GM12891 (cell line): ENCODE data around the gene FXN.

ENCODE experiments used
- DNase-seq: peaks from one replicate; pipeline ENCODE4 v3.0.0; 2011; ENCODE audit warnings: low spot score; ENCODE audit not compliant: insufficient read length
- FAIRE-seq: peaks from 2 replicates; lab custom pipeline; 2011; peaks lifted over from hg19 to GRCh38; lab: Jason Lieb, UNC
- PAX5 ChIP-seq: IDR thresholded peaks from 2 replicates; pipeline ENCODE4 v1.6.1; 2011; ENCODE audit warnings: low read length, moderate library complexity, mild to moderate bottlenecking; ENCODE audit not compliant: insufficient read depth, severe bottlenecking
- POLR2A ChIP-seq: IDR thresholded peaks from 2 replicates; pipeline ENCODE4 v1.6.1; 2011; ENCODE audit warnings: low read depth, low read length, control low read depth
- POLR2AphosphoS5 ChIP-seq: IDR thresholded peaks from 2 replicates; pipeline ENCODE4 v1.6.1; 2011; ENCODE audit warnings: low read depth, low read length, control low read depth
- POU2F2 ChIP-seq: IDR thresholded peaks from 2 replicates; pipeline ENCODE4 v1.6.1; 2011; ENCODE audit warnings: low read depth, mild to moderate bottlenecking, control low read depth, low read length, moderate library complexity
- SPI1 ChIP-seq: IDR thresholded peaks from 2 replicates; pipeline ENCODE4 v1.6.1; 2011; ENCODE audit warnings: low read depth, low read length, control low read depth
- TAF1 ChIP-seq: IDR thresholded peaks from 2 replicates; pipeline ENCODE4 v1.6.1; 2011; ENCODE audit warnings: low read depth, low read length, control low read depth

The FXN gene

DNA sequence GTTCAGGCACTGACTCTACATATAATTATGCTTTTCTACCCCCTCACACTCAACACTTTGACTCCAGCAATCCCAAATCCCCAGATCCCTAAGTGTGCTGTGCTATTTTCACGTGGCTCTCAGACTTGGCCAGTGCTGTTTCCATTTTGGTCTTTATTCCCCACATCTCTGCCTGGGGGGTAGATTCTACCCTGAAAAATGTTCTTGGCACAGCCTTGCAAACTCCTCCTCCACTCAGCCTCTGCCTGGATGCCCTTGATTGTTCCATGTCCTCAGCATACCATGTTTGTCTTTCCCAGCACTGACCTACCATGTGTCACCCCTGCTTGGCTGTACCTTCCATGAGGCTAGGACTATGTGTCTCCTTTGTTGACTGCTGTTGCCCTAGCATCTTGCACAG, 43.0 kb downstream of the FXN start:
- FAIRE-seq (no peak), DNase-seq (no peak)
- TF ChIP-seq TAF1 (no peak), PAX5 (no peak), POLR2A (no peak)

DNA sequence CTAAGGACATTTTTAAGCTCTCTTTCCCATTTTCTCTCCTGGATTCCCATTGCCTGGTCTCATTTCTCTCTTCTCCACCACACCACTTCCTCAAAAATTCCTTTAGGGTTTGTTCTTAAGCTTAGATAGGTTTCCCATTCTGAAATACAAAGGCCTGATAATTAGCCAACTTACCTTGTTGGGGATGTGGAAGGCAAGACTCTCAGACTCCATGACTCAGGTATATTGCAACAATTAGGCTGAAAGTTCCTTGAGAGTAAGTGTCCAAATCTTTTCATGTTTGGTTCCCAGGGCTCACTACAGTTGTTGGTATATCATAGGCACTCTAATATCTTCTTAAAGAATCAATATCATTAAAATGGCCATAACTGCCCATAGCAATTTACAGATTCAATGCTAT, 43.6 kb downstream of the FXN start:
- DNase-seq (no peak), FAIRE-seq (no peak)
- TF ChIP-seq TAF1, result no peak
- TF ChIP-seq SPI1, result no peak
- no peak for TF ChIP-seq PAX5
- no peak for TF ChIP-seq POU2F2
- TF ChIP-seq POLR2A, result no peak
- no peak for TF ChIP-seq POLR2AphosphoS5

DNA sequence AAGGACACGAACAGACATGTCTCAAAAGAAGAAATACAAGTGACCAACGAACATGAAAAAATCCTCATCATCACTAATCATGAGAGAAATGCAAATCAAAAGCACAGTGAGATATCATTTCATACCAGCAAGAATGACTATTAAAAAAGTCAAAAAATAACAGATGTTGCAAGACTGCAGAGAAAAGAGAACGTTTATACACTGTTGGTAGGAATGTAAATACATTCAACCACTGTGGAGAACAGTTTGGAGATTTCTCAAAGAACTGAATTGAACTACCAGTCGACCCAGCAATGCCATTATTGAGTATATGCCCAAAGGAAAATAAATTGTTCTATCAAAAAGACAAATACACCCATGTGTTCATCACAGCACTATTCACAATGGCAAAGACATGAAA, 45.7 kb downstream of the FXN start:
- no peak for TF ChIP-seq TAF1
- TF ChIP-seq POLR2A, result no peak
- TF ChIP-seq POLR2AphosphoS5, result no peak
- no peak for TF ChIP-seq PAX5
- no peak for TF ChIP-seq SPI1
- no peak for TF ChIP-seq POU2F2
- DNase-seq (no peak), FAIRE-seq (no peak)

GRCh38 chr9:69083321-69083720, 47.8 kb downstream of the FXN start:
- no peak for TF ChIP-seq POLR2AphosphoS5
- no peak for TF ChIP-seq POLR2A
- TF ChIP-seq SPI1, result no peak
- FAIRE-seq (no peak), DNase-seq (no peak)

DNA sequence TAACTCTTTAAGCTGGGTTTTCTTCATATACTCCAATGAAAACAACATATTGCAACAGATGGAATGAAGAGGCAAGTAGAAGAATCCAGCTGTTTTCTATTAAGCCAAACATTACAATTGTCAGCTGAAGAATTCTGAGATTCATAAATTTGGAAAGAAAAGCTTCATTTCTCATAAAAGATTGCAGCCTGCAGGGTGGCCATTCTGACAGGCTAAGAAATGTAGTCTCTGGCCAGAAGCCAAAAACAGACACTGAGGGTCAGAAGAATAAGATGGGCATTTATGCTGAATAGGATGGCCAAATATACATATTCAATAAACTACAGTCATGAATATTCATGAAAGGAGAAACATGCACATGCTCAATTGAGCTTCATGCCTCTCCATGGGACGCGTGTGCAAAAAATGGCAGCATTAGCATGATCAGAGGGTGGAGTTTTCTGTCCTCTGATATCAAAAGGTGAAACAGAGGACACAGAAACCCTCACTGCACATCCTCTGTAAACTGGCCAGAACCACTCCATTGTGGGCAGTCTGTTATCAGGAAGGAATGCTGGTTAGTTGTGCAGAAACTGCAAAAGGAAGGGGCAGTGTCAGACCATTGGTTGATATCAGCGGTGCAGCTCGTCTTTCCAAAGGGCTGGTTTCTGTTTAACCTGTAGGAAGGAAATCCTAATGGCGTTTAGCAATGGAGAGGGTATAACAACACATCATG, 50.2 kb downstream of the FXN start:
- FAIRE-seq (no peak), DNase-seq (no peak)
- TF ChIP-seq PAX5, result no peak
- TF ChIP-seq SPI1, result no peak
- TF ChIP-seq POU2F2, result no peak
- no peak for TF ChIP-seq POLR2AphosphoS5
- TF ChIP-seq TAF1, result no peak
- TF ChIP-seq POLR2A, result no peak

- TF ChIP-seq POLR2AphosphoS5 (no peak), PAX5 (no peak), TAF1 (no peak), POLR2A (no peak), POU2F2 (no peak), SPI1 (no peak)
- DNase-seq (no peak), FAIRE-seq (no peak)
Observed at GRCh38 chr9:69086312-69086711, 50.8 kb downstream of the FXN start.

- TF ChIP-seq POU2F2 (no peak), SPI1 (no peak), POLR2AphosphoS5 (no peak), POLR2A (no peak), PAX5 (no peak), TAF1 (no peak)
- DNase-seq, result no peak
- FAIRE-seq, result no peak
Observed at GRCh38 chr9:69086769-69087168, 51.2 kb downstream of the FXN start.

- TF ChIP-seq PAX5 (no peak), SPI1 (no peak), POLR2AphosphoS5 (no peak), POLR2A (no peak), TAF1 (no peak), POU2F2 (no peak)
- FAIRE-seq (no peak), DNase-seq (no peak)
Observed at GRCh38 chr9:69089082-69089481, 53.5 kb downstream of the FXN start.

- TF ChIP-seq TAF1 (no peak), PAX5 (no peak), POU2F2 (no peak), POLR2AphosphoS5 (no peak), POLR2A (no peak), SPI1 (no peak)
- FAIRE-seq (no peak), DNase-seq (no peak)
Observed at GRCh38 chr9:69089491-69089890, 53.9 kb downstream of the FXN start.

GRCh38 chr9:69090140-69090750, 54.7 kb downstream of the FXN start:
- FAIRE-seq (no peak), DNase-seq (no peak)
- TF ChIP-seq TAF1 (no peak), SPI1 (no peak), POLR2AphosphoS5 (no peak), POU2F2 (no peak), PAX5 (no peak), POLR2A (no peak)
